Stimulated activated CD8-positive, alpha-beta memory T cell treated with anti-CD3 and anti-CD28 coated beads, Interleukin-4, amount 100 ng/mL, for 48 hours (primary cell): ENCODE data around the gene SERP1.

ENCODE experiments used
- DNase-seq: peaks from one replicate; pipeline ENCODE4 v3.0.0-alpha.2; 2020

SERP1 gene

DNA sequence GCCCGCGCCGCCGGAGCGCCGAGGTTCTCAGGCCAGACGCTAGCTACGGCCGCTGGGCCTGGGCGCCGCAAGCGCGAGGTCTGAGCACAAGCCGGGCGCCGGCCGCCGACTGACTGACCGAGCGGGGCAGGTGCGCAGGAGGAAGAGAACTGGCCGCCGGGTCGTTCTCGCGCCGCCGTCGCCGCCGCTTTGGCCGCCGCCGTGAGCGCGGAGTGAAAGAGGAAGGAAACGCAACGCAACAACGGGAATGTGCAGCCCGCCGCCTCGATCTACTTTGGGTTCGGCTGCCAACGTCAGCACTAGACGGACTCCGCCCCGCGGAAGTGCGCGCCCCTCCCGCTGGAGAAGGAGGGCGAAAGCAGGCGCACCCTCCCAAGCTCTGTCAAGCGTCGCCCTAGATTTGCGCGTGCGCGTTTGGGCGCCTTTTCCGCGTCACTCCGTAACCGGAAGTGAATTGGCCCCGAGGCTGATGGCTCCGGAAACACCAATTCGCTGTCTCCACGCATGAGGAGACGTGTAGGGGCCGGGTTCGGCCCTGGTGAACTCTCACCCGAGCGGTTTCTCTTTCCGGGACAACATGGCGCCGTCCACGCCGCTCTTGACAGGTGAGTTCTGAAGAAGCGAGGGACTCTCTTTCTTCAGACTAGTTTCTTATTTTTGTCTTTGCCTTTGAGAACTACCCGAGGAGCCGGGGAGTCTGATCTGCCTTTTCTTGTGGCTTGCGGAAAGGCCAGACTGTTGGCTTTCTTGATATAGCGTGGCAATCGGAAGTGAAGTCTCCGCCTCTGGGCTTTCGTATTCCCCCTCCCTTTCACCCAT, at the start of gene SERP1, which contains the start of gene EIF2A:
Gene SERP1 (minus strand): TSS at position 271 of the 819 bp plus-strand sequence. CDS start 361 bp downstream, outside the sequence.
Gene EIF2A (plus strand): TSS at position 562 of the 819 bp plus-strand sequence. CDS start 16 bp downstream, at position 578.
- DNase-seq = peak; percentile 99

DNA sequence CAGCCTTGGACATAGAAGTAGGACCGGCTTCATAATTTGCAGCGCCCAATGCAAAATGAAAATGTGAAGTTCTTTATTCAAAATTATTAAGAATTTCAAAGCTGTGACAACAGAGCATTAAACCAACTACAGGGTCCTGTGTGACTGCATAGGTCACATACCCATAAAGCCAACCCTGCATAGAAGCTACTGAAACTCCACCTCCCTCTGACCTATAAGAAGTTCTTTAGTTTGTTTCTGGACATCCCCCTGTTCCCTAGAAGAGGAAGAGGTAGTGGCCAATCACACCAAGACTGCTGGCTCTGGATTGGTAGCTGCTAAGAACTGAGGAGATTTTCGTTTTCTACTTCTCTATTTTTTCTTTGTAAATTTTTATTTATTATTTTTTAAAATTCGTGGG, 47.9 kb upstream of the SERP1 start:
- no peak for DNase-seq

DNA sequence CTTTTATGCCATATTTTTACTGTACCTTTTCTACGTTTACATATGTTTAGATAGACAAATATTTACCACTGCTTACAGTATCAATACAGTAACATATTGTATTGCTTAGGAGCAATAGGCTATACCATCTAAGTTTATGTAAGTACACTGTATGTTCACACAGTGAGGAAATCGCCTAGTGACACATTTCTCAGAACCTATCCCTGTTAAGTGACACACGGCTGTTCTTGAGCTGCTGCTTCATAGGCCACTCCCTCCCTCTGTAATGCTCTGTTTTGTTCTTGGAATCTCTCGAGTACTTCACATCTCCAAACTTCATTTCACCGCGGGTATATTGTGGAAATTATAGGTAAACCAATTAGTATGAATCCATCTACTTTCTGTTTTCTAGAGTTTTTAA, 43.5 kb upstream of the SERP1 start:
- no peak for DNase-seq

DNA sequence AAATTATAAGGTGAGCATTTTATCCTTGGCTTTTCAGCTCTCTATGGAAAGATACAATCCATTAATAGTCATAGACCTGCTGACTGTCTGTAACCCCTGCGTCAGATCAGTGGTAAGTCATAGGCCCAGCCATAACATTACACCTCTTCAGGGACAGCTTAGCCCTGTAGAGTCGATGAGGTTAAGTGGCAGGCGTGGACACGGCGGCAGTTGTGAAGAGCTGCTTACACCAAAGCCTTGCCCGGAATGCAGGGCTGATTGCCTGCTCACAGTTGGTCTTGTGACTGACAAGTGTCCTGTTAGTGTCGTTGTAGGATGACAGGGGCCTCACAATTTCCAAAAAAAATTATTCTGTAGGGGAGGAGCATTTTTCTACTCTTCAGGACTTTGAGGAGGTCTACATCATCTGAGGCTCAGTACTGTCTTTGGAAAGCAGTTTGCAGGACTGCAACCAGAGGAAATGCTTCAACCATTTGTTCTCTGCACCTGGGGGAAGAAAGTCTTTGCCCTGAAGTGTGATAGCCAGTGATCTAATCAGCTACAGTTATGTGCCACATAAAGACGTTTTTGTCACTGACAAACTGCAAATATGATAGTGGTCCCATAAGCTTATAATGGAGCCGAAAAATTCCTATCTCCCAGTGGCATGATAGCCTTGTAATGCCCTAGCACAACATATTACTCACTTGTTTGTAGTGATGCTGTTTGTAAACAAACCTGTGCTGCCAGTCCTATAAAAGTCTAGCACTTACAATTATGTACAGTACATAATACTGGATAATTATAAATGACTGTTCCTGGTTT, 41.9 kb upstream of the SERP1 start:
- DNase-seq = no peak

DNA sequence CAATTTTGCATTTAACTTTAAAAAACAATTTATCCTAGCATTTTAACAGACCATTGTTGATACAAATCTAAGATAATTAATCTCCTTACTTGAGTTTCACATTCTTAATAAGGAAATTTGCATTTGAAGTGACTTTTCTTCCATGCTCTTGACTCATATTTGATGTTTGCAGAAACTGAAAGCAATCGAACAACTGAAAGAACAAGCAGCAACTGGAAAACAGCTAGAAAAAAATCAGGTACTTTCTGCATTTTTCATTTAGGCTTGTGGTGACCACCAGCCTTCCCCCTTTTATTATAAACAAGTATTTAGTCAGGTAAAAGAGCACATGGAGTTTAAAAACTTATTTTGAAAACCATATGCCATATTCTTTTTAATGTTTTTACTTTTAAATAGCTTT, 36.7 kb upstream of the SERP1 start:
- DNase-seq = no peak

DNA sequence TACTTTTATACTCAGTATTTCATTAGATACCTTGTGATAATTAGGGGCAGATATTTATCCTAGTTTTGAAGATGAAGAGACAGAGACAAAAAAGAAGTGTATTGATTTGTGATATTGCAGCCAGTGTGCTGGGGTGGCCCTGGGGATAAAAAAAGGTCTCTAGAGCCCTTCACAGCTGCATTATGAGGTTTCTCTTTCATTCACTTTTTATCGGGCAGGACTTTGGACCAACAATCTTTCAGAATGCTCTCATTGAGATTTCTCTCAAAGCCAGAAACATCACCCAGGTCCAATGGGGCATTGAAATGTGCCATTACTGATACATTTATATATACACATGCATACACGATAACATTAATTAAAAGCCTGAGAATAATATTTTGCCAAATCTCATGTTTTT, 36.3 kb upstream of the SERP1 start:
- no peak for DNase-seq

DNA sequence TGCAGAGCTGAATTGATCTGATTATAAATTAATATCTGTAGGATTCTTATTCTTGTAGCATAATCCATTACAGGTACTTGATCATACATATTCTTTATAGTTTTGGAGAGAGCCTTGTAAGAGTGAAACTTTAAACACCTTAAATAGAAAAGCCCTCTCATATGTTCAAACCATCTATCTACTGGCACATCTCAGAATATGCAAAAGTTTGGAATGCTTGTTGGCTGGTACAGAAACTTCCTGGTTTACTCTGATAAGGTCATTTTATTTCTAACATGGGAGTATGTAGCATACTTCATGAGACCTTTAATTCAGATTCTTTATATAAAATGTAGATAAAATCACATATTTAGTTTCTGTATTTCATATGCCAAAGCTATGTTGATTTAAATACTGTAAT, 34.9 kb upstream of the SERP1 start:
- no peak for DNase-seq

DNA sequence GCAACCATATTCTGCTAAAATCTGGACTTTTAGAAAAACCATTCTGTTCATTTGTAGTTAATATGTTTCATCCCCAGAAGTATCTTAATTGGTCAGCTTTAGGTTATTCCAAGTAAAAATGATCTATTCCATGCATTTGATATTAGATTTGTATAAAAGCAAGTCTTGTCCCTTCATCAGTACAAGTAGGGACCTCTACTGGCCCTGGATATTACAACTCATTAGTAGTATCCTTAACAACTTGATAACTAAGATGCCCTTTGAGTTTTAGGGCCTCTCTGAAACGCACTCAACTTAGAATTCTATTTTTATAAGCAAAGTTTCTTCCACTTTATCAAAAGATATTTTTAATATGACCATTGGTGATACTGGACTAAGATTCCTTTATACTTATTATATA, 31.6 kb upstream of the SERP1 start:
- DNase-seq = no peak

DNA sequence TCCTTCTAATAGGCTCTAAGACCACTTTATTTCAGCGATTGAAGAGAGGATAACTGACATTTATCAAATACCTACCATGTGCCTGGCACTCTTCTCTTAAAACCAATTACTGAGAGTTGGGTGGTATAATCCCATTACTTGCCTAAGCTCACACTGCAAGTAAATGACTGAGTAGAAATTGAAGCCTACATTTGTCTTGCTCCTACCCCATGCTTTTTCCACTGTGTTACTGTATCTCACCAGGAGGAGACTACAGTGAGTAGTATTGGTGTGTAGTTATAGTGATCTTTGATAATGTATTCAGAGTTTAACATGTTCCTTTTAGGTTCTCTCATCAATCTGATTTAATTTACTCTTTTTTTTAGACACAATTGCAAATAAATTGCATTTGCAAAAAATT, 21.0 kb upstream of the SERP1 start:
- DNase-seq = no peak

DNA sequence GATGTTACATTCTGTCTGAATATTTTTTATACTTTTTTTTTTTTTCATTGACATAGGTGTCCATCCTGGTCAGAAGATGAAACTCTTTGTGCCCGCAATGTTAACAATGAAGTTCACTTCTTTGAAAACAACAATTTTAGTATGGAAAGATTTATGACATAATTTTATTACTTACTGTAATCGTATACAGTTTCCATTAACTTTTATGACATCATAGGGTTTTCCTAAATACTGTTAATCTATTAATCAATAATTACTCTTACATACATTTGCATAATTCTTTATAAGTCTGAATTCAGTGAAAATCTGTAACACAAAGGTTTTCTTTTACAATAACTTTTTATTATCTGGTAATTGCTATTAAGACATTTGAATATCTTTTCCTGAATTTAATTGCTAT, 17.9 kb upstream of the SERP1 start:
- no peak for DNase-seq

DNA sequence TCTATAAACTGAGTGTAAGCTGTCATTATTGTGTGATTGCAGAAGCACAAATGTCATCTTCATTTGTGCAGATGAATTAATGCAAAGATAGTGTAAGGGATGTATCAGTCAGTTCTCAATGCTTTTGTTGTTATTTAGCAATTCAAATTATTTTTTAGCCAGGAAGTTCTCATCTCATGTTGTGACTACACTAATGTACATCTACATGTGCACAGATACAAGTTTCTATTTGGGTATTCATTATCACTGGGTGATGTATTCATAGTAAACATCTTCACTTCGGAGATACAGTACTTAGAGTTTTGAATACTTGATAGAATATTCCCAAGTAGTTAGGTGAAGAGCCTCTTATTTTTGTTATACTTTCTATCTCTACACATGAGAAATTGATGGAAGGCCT, 11.4 kb upstream of the SERP1 start:
- no peak for DNase-seq

DNA sequence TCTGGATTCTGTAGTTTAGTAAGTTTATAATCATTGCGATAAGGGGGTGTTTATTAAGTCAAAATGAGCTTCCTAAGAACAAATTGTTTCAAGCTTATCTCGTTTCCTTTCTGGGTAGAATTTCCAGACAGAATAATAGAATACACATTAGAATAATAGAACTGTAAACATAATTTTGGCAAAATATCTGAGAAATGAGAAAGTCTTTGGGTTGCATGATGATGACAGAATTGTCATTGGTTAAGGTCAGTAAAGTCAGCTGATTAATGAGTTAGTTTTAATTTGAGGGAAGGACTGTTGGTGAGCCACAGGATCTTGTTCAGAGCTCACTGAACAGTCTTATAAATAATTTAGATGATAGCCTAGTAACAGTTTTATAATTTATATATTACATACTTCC, 10.5 kb upstream of the SERP1 start:
- DNase-seq = no peak

DNA sequence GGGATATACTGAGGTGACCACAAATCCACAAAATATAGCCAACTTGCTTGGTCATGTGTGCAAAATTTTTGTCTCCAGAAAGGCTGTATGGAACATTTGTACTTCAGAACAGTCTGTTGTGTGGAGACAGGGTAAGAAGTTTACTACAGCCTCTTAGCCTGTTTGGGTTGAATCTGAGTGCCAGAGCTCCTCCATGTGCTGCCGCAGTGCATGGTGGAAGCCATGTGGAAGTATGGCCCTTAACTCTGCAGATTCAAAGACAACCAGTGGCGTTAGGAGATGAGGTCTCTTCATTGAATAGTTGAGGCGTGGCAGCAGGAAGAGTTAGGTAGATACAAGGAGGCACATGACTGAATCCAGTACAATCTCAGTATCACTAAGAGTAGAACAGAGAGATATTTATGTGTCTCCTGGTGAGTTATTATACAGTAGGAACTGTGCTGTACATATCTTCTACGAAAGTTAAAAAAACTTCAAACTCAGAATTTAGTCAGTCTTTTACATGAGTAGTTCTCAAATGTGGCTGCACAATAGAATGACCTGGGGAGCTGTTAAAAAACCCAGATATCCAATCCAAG, 9.7 kb upstream of the SERP1 start:
- no peak for DNase-seq

DNA sequence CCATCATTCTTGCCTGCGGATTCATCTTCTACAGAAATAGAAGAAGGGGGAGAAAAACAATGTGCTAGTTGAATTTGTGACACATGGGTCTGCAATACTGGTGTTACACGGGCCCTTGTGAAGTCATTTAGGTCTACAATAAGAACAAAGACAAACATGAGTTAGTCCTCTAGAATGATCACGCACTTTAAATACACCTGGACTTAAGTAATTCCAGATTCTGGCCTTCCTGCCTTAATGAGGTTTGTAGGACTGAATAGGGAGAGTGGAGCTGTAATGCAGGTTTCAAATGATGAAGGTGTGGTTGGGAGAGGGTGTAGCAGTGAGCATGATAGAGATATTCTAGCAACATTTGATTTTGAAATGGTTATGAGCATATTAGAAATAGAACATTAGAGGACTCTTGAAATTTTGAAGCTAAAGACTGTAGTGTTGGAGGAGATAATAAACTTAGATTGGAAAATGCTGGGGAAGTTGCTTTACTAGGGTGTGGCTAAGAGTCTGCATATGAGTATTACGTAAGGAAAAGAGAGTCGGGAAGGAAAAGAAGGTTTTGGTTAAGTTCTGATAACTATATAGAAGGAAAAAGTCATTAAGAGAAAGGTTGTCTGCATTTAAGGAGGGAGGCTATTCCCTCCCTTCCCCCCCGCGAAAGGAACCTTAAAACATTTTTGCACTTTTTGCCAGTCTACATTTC, 897 bp upstream of the SERP1 start:
- no peak for DNase-seq

DNA sequence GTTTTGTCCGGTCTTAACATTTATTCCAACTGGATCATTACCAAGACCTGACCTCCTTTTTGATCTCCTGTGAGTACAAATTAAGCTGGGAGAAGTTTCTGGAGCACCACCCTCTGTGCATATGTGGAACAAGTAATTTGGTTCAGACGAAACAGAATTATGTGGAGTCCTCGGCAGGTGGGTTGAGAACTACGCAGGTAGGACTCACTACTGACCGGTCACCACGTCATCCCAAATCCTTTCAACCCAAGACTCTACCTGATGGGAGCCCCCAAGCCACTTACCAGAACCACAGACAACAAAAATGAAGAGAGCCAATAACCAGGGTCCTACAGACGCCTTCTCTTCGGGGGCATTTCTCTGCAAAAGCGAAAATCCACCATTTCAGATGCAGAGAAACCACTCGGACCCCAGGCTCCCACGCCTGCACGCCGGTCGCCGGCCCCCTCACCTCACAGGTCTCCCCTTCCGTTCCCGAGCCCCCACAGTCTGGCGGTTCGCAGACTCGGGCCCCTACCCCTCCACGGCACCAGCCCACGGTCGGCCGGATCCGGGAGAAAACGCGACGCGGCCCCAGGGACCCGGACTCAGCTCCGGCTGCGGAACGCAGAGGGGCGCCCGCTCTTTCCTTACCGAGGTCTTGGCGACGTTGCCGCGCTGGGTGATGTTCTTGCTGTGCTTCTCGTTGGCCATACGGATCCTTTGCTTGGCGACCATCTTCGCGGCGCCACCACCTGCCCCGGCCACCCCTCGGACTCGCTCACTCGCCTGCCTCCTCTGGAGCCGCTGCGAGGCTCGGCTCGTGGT, 674 bp downstream of the SERP1 start:
- DNase-seq = peak; percentile 59

DNA sequence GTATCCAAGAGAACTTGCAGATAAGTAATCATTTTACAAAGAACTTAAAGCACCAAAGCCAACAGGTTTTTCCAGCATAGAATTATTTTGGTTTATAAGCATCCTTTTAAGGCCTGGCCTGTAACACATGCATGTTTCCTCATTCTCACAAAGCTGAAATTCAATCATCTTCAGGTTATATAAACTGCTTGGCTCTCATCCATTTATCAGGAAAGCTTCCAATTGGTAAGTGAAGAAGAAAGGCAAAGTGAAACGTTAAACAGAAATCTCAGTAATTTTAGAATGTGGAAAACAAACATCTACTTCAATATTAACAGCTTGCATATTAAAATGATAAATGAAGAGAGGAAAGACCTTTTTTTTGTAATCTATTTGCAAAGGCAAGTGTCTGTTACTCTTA, 1.6 kb downstream of the SERP1 start:
- DNase-seq = no peak

DNA sequence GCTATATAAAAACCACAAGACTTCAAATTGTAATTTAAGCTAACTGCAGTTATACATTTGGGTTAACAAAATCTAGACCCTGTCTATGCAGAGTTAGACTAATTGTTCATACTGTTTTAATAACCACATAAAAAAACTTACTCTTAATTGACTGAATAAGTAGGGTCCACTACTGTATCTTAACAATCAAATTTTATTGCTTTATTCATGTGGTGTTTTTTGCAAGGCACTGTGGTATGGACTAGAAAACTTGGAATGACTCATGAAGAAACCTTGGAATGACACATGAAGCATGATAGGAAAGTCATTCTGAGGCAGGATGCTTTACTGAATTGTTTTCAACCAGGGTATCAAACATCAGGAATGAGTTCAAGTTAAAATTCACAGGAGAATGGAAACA, 2.3 kb downstream of the SERP1 start:
- no peak for DNase-seq

DNA sequence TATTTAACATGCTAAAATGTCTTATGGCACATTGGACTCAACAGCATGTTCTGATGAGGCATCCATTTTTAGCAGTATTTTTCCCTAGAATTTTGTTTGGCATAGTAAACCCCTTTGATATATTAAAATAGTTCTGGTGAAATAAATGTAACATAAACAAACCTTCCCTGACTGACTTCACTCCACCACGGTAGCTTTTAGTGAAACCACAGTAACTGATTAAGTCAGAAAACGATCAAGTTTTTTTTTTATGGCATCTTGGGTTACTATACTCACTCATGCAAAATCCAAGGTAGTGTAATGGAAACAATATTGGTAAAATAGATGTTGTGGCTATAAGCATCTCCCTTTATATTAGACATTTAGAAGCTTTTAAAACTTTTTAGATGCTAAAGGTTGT, 2.8 kb downstream of the SERP1 start:
- DNase-seq = no peak

DNA sequence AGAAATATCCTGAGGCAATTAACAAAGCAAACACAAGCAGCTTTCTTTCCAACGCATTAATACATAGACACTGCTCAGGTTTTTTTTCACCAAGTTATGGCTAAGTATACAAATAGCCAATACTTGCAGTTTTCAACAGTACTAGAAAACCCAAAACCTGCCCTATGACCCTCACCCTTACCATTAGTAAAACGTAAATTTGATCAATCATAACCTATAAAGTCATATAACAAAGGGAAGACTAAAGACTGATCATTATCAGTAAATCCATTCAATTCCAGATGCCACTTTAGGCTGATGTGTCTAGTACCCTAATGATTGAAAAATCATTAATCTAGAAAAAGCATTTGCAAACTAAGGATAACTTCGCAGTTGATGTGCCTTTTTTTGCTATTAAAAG, 3.2 kb downstream of the SERP1 start:
- no peak for DNase-seq

DNA sequence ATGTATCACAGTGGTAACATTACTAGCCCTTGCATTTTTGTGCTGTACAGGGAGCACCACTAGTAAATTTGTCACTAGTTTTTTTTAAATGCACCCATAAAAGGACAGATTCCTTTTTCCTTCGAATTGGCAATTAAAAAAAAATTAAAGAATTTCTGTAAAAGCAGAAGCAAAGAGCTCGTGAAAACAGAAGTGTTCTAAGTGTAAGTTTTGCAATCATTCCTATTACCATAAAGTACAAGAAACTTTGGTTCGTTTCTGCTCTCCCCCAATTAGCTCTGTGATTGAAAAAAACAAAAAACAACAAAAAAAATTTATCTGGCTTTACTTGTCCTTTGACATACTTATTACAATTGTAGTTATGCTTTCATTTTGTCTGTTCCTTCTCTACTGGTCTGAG, 5.3 kb downstream of the SERP1 start:
- no peak for DNase-seq

DNA sequence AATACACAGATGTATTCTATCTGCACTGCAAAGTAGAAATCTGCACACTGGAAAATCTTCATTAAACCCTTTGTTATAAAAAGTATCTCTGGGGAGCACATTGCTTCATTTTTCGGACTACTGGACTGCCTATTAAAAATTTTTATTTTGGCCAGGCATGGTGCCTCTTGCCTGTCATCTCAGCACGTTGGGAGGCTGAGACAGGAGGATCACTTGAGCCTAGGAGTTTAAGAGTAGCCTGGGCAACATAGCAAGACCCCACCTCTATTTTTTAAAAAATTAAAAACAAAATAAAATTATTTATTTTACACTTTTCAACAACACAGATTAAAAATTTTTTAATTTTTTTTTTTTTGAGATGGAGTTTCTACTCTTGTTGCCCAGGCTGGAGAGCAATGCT, 6.0 kb downstream of the SERP1 start:
- no peak for DNase-seq
